ACHN (cell line): ENCODE measurements around the gene CEPT1.
A peak's percentile ranks its signal among the peaks of the same experiment; 100 is the strongest.

Experiments used
- DNase-seq: peaks from one replicate; pipeline ENCODE4 v3.0.0-alpha.2; 2015
- in situ Hi-C: cut with HindIII; loops from 2 replicates; pipeline ENCODE4 v1.10.0; 2017; ENCODE audit warnings: low sequenced_read_pairs, low pct_ligation_motif_present, low pct_unique_long_range_greater_than_20kb

The CEPT1 gene

DNA sequence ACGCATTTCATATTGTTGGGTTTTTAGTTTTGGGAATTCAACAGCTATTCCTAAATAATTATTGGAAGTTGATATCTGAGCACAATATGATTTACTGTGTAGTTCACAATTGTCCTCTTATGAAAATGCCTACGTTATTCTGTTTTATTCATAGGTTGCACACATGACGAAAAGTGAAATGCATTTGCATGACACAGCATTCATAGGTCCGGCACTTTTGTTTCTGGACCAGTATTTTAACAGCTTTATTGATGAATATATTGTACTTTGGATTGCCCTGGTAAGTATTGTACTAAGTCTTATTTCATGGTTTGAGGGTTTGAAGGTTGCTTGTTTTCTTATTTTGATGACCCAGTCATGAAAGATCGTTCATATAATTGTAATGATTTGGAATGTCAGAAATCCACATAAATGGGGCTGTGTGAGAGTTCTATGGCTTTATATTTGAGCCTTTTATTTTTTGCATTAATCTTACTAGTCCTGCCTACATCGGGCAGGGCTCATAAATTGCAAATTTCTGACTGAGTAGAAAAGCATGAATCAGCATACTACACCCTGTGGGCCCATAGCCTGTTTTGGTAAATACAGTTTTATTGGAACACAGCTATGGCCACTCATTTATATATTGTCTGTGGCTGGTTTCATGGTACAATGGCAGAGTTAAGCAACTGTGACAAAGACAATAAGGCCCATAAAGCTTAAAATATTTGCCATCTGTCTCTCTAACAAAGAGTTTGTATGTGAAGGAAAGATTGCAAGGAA, 43.5 kb downstream of the CEPT1 start:
- in situ Hi-C loops, result no loop called here

DNA sequence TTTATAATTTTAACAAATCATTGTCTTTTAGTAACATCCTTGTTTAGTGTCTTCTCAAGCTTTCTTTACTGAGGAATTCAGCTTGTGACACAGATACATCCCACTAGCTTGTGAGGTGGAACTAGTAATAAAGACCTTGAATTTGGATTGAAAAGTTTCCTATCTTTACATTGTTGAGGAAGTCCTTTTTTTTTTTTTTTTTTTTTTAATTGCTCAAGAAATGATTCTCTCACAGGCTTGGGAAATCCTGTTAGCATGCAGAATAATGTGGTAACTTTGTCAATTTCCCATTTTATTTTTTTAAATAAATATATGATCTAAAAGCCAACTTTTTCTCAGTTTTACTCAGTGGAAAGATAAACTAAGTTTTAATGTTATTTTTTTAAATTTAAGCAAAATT, 44.6 kb downstream of the CEPT1 start:
- no peak for DNase-seq
- in situ Hi-C loops, result no loop called here

More for the DNA sequence above, 43.5 kb downstream of the CEPT1 start:
- DNase-seq, result no peak

DNA sequence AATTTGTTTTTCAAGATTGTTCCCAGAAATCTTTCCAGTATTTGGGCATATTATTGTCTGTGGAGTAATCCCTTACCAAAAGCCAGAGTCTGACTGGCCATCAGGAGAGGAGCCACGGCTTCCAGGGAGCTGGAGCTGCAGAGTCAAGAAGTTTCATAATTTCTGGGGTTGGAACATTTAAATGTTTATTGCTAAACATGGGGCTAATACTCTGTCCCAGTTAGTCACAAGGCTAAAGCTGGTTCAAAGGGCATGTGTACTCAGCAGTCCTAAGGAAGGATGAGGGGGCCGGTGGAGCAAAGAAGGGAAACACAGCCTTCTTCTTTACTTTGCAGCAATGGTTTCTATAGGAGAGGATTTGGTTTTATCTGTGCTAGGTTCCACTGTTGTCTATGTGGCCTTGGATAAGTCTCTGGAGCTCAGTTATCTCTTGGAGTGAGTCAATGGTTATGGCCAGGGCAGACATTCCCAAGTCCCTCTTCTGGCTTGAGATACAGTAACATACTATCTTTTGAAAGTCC, 51.0 kb downstream of the CEPT1 start:
- no peak for DNase-seq
- in situ Hi-C loops, result no loop called here

DNA sequence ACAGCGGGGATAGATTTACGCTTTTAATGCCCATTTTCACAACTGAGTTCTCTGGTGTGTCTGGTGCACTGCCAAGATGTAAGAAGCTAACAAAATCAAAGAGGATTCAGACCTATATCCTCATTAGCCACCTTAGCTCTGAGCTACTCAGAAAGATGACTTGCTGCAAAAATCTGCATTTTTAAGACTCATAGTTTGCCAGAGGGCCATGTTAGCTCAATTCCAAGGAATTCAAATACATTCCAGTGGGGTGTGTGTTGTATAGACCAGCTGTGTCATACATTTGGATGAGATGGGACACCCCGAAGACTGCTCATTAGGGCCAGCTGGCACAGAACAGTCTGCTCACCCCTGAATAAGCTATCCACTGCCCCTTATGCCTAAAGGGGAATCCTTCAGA, 51.5 kb downstream of the CEPT1 start:
- no peak for DNase-seq
- in situ Hi-C loops, result no loop called here

DNA sequence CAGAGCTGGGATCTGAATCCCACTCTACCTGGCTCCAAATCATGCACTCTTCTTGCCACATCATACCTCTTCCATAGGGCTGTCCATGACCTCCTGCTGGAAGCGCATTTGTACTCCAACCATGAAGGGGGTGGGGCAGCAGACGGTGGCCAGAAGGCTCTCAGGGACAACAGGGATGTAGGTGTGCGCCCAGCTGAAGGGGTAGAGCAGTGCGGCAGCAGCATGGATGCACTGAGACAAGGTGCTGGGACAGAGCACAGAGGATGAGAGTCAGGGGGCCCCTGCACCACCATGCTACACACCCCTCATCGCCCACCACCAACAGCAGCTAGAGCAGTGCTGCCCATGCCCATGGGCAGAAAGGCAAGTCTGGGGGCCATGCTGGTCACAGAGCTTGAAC, 52.1 kb downstream of the CEPT1 start:
- in situ Hi-C loops, result no loop called here
- no peak for DNase-seq

DNA sequence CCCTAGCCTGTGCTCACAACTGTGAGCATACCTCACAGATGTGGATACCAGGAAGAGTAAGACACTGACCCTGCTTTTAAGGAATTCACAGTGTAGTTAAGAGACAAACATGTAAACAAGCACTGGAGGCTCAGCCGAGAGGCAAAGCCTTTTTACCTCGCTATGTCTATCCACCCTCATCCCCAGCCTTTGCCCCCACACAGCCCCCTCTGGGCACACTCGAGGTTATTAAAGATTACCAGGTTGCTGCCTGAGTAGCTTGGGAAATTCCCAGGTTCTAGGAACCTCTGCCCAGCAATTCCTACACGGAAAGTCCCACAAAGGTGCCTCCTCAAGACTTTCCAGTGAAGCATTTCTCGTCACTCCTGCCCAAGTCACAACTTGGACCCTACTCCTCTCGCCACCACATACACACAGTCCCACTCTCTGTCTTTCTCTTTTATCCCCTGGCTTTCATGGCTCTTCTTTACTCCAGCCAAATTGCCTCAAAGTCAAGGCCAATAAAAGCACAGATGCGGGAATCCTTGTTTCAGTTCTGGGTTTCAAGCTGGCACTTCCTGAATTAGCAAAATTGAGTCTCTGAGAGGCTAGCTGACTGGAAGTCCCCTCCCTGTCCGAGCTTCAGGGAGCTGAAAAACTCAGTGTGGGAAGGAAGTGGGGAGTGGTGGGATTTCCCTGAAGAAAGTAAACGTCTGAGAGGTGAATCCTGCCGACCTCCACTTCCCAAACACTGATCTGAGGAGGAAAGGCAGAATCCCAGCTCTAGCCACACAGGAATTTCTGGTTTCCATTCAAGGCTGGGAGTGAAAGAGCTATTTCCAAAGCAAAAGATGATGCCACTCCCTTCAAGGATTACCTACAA, 52.9 kb downstream of the CEPT1 start:
- DNase-seq, result no peak
- in situ Hi-C loops, result no loop called here

DNA sequence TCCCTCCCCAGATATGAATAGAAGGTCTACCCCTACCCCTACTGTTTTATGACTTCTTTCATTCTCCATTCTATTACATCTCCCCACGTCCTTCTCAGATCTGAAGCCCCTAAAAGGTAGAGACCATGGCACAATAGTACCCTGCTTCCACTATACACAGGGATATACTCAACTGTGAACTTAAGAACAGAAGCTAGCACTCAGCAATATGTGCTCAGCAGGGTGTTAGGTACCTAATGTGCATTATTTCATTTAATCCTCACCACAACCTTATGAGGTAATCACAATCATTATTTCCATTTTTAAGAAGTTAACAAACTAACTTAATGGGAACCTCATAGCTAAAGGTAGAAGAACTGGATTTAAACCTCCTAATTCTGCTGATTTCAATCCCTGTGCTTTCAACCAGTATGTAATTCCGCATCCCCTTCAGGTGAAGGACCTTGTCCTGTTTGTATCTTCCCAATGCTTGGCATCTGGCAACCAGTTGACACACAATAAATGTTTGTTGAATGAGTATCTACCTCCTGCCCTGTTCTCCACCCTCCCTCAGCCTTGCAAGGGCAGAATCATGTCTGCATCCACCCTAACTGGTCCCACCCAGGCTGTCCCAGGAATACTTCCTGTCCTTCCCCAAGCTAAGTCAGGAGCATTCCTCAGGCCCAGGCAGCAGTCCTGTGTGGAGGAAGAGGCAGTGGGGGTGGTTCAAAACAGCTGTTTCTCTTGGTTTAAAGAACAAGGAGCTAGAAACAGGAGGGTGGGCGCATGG, 53.9 kb downstream of the CEPT1 start:
- in situ Hi-C loops, result no loop called here
- no peak for DNase-seq

DNA sequence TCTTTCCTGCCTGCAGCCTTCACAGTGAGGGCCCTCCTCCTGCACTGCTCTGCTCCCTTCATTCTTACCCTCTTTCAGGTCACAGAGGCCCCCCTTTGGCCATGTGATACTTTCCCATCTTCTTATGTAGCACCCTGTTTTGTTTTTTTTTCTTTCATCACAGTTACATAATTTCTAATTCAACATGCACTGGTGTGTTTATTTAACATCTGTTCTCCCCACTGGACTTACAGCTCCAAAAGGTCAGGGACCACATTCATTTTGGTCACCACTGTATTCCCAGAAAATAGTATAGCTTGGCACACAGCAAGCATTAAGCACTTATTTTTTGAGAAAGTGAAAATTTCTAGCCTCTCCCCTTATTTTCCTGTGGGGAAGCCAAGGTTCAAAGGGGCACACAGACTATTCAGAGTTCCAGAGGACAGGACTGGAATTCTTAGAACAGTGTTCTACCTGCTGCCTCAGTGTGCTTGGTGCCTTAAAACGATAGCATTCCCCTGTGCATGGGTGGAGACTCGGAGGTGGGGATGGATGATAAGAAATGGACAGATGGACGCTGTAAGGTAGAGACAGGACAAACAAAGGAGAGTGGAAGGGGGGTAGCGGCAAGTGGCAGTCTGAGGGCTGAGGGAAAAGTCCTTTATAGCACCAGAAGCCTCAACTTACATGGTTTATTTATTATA, 55.1 kb downstream of the CEPT1 start:
- DNase-seq, result no peak
- in situ Hi-C loops, result no loop called here

DNA sequence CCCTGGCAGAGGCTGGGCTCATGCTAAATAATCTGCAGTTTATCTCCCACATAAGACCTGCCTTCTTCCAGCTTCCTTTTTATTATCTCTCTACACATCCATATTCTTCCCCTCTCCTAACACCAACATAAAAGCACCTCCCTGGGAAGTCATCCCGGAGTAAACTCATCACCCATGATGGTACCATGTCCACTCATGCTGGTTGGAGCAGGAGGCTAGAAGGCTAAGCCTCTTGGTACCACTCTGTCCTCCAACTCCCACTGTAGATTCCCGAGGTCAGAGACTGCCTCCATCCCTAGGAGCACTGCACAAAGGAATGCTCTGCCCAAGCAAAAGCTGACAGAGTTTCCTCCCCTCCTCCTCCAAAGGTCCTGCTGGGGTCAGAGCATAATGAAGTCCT, 56.2 kb downstream of the CEPT1 start:
- in situ Hi-C loops, result no loop called here

DNA sequence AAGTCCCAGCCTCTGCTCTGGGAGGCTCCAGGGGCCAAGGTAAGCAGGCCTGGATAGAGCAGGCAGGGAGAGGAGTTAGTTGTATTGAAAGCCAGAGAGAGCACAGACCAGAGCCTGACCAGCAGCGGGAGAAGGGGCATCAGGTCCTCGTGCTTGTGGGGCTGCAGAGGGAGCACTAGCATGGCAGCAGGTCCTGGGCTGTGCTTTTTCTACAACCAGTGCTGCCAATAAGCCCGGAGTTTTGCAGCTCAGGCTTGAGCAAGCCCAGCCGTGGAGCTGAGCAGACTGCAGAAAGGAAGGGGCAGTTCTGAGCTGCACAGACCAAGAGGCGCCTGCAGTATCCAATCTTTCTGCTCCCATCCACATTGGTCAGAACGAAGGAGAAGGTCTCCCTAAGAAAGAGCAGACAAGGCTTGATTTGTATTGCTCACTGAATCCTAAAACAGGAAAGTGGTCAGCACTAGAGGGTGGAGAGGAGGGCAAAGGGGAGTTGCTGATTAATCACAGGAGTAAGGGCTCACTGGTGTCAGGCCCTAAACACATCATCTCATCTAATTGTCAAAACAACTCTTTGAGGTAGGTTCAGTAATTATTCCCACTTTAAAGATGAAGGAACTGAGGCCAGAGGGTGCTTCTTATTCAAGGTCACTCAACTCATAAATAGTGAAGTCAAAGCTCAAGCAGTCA, 57.7 kb downstream of the CEPT1 start:
- in situ Hi-C loops, result no loop called here
- DNase-seq, result peak; percentile 20

More for the DNA sequence above, 56.2 kb downstream of the CEPT1 start:
- no peak for DNase-seq

DNA sequence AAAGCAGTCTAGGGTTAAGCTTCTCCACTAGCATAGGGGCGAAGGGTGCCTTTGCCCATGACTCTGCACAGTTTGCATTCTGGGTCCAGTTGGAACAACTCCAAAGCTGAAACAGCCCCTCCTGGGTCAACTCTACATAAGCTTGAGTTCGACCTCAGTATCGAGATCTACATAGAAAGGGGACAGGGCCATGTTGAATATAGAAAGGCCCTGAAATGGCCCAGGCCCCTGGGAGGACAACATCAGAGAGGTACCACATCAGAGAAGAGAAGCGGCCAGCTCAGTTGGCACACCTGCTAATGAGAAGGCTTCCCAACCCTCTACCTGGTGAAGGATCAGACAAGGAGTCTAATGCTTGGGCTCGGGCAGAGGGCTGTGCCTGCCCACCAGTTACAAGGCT, 58.8 kb downstream of the CEPT1 start:
- in situ Hi-C loops, result no loop called here
- DNase-seq, result no peak

DNA sequence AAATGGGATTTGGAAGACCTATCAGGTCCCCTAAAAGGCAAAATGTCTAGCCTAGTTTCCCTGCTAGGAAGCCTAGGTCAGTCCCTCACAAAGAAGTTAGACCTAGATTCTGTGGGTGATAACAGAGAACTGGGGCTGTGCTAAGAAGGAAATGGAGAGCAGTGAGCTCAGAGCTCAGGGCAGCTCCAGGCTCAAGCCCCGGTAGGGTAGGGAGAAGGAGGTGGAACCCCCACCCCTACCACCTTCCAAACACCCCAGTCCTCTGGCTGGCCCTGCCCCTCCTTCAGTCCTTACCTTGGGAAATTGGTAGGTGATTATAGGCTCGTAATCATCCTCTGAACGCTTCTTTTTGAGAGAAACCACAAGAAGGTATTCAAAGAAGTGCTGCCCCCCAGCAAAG, 59.3 kb downstream of the CEPT1 start:
- in situ Hi-C loops, result no loop called here
- DNase-seq, result no peak

DNA sequence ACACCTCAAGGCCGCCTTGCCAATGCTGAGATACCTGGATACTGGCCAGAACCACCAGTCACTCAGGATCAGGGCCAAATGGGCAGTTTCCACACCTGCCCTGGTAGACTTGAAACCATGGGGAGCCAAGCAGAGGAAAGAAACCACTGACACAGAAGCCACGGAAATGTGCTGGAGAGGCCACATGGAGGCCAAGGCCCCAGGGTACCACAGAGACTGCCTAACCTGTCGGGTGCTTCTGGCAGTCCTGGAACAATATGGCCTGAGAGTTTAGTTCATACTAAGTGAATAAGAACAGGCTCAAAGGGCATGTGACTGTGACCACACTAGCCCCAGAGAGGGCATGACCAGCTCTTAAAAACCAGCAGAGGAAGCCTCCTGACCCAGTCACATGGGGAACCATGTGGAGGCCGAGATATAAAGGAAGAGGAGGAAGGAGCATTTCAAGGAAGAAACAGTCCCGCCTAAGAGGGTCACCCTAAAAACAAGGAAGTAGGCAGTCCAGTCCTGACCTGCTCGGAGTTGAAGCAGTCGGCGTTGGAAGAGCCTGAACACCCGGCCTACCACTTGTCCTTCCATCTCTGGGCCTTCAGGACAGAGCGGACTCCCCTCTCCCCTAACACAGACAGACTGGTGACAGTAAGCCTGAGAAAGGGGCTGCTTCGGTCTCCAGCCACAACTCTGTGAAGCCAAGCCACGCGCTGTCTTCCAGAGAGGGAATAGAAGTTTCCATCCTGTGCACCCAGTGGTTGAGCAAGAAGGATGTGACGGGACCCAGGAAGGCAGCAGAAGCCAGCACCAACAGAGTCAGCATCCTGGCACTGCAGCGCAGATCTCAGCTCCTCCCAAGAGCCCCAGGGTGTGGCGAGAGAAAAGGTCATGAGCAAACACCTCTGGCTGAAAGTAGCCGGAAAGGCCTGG, 60.1 kb downstream of the CEPT1 start, which contains the start of gene DENND2D:
TSS of gene DENND2D (minus strand) at position 766 of the 921 bp plus-strand sequence. CDS start at position 579, 187 bp downstream.
- DNase-seq, result no peak

DNA sequence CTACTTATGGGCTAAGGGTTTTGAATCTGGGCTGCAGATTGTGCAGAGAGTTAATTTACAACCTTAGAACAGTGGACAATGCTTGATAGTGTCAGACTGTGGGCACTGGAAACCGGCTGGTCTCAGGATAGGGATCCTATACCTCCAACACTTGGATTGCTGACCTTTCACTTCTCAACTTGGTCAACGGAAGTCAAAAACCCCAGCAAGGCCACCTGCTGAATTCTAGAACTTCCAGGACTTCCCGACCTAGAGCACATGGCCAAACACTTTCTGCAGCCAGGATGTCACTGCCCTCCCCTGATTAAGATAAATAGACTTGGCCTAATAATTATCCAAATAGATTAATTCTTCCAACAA, 60.8 kb downstream of the CEPT1 start:
- no peak for DNase-seq
- in situ Hi-C loops, result no loop called here

More for the DNA sequence above, 60.1 kb downstream of the CEPT1 start, which contains the start of gene DENND2D:
- in situ Hi-C loops, result no loop called here

DNA sequence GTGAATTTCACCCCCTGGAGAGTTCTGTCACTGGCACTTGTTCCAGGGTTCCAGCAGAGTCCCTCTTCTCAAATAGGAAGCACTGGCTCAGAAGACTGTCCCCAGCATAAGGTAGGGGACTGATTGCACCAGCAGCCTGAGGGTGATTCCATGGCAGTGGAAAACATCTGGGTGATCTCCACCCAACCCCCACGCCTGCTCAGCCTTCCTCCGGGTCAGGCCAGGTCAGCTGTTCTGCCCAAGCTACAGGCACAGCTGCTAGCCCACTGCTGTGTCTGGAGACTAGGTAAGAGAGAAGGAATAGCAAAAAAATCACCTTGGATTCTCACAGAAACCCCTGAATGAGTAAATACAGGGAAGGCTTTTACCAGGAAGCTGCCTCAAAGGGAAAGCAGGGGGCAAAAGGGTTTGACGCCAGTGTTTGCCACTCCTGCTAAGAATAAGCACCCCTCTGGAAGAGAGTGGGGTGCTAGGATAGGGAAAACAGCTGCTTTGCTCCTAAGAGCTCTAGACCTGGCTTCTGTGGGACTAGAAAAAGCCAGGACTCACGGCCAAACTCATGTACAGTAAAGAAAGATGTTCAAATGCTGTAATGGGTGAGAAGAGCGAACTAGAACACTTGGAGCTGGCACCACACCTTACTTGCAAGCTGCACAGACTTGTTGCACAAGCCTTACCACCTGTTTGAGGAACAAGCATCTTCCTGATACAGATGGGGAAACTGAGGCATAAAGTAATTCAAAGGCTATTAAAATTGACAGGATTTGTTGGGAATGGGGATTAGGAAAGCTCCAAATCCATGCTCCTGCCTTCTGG, 61.5 kb downstream of the CEPT1 start:
- in situ Hi-C loops, result no loop called here
- DNase-seq, result no peak

DNA sequence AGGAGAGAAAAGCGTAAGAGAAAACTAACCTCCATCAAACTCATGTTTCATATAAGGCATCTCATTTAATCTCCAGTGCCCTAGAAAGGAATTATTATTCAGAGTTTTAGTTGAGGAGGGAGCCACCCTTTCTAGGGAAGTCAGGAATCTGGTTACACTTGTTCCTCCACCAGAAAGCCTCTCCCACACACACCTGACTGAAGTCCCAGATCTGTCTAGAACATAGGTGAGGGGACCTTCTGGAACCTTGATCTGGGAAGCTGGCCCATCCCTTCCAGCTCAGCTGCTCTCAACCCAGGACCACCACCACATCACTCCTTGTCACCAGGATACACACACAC, 62.3 kb downstream of the CEPT1 start:
- in situ Hi-C loops, result no loop called here
- DNase-seq, result no peak
